SK-N-SH (cell line): ENCODE results near the gene CUEDC1.

Experiments used
- CTCF ChIP-seq: fragments of 200-600 bp; sonication (generic); IDR thresholded peaks from 2 replicates; pipeline ENCODE4 v1.6.1; 2017; ENCODE audit warnings: antibody characterized with exemption, mild to moderate bottlenecking, moderate library complexity
- EZH2phosphoT487 ChIP-seq: fragments of 200-600 bp; sonication (generic); IDR thresholded peaks from 2 replicates; pipeline ENCODE4 v1.6.1; 2017; ENCODE audit warnings: low read depth, mixed run types, mild to moderate bottlenecking, antibody characterized with exemption, moderate library complexity, borderline replicate concordance
- FOSL2 ChIP-seq: IDR thresholded peaks from 2 replicates; pipeline ENCODE4 v1.4.0; 2012; ENCODE audit warnings: low read depth, mild to moderate bottlenecking, moderate library complexity, borderline replicate concordance

DNA sequence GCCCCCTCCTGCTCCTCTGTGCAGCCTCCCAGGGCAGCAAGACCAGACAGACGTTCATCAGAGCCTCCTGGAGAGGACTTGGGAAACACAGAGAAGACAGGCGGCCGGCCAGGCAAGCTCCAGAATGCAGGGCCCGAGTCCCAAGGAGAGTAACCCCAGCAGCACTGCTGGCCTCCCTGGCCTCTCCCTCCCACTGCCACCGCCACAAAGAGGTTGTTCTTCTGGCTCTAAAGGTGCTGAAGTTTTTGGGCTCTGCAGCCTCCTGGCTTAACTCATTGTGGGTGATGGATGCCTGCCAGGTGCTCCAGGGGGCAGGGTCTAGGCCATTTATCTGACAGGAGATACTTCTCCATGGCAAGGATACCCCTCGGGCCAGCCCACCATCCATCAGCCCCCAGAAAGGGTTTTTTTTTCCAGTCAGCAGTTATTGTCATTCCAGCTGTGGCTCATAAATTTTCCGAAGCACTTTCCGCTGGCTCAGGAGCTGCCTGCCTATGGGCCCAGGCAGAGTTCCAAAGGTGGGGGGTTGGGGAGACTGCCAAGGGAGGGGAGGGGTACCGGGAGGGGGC, 73.3 kb downstream of the CUEDC1 start:
- TF ChIP-seq CTCF (no peak), EZH2phosphoT487 (no peak), FOSL2 (no peak)
